ENCODE data around the gene PINLYP.

PINLYP gene

GRCh38 chr19:43605875-43606568, 30.4 kb downstream of the PINLYP start:
- DNase-seq (ENCODE audit: low read depth in 2 of 2), result no peak

DNA sequence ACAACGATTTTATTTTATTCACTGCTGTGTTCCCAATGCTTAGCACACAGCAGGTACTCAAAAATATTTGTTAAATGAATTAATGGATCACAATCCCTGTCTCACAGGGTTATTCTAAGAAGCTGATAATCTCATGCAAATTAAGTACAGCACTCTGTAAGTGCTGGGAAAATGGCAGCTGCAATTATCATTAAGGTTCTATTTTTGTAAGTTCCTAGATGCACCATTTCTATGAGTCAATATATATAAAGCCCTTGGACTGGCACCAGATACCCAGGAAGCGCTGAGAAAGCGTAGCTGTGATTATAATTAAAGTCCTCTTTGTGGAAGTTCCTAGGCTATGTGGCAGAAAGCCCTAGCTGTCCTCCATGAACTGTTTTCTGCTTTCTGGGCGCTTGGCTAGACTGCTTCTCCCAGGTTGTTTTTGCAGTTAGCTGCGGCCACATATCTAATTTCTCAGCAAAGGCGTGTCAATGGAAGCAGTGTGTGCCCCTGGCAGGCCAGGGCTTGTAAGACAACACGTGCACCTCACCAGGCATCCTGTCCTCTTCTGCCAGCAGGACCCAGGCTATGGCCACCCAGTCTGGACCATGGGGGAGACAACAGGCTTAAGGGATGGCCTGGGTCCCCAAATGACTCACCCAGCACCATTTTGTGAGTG, 31.1 kb downstream of the PINLYP start:
- no peak for DNase-seq (ENCODE audit: low read depth in 2 of 2)

DNA sequence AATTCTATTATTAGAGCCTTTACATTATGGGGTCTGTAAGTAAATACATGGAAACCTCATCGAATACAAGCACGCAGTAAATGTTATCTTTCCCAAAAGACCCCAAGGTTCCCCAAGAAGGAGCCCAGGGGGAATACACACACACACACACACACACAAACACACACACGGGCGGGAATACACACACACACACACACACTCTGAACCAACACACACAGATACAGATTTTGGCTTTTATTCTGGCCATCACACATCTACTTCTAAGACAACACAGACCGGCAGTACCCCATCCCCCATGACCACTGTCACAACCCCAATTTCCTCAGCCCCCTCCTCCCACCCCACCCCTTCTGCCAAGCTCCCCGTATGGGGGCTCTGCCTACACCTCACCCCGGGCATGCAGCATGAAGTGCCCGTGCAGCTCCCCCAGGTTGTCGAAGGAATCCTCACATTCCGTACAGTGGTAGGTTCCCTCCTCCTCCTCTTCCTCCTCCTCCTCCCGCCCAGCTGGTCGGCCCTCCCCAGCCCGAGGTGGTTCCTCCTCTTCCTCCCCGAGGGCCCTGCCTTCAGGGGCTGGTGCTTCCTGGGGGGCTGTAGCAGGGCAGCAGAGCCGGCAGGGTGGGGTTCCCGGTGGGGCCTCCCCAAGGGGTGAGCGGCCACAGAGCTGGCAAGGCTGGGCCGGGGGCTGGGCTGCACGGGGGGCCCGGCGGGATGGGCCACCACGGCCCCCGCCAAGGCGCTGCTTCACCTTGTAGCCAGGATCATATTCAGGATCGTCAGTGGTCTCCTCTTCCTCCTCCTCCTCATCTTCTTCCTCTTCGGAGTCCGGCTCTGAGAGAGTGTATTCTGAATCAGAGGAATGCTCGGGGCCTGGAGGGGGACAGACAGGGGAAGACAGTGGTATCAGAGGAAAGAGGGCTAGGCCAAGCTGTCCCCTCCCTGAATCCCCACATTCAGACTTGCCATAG, 31.9 kb downstream of the PINLYP start:
- no peak for DNase-seq (ENCODE audit: low read depth in 2 of 2)

- no peak for DNase-seq (ENCODE audit: low read depth in 2 of 2)
Measured at GRCh38 chr19:43609872-43610271, 34.3 kb downstream of the PINLYP start.

DNA sequence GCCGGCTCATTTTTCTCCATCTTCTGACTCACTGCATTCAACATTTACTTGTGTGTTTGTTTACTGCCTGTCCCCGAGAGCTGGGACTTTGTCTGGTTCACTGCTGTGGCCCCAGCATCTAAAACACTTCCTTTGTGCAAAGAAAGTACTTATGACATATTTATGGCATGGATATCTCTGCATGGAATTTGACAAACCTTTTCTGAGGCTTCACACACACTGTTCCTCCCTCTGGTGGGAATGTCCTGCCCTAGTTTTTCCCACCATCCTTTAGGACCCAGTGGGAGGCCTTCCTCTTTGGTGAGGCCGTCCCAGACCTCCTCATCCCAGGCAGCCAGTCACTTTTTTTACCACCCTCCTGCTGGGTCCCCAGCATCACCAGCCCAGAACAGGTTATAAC, 34.9 kb downstream of the PINLYP start:
- DNase-seq (ENCODE audit: low read depth in 2 of 2), result no peak

DNA sequence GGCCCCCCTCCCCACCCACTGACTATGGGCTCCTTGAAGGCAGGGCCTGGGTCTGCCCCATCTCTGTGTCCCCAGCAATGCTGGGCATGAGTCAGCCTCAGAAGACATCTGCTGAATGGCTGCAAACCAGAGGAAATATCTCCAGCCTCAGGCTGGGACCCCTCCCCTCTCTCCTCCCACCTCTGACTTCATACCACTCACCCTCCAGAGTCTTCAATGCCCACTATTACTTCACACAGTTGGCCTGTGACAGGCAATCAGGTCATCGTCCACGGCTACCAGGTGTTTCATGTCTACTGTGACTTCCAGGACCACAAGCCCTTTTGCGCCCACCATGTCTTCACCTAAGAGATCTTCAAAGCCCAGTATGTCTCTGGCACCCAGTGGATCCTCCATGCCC, 36.2 kb downstream of the PINLYP start, which contains the start of gene SRRM5:
TSS of gene SRRM5 (plus strand) at position 301 of the 400 bp plus-strand sequence. CDS start at position 335, 34 bp downstream.
- DNase-seq (ENCODE audit: low read depth in 2 of 2), result no peak

GRCh38 chr19:43612374-43612773, 36.8 kb downstream of the PINLYP start:
- DNase-seq (ENCODE audit: low read depth in 2 of 2), result no peak

DNA sequence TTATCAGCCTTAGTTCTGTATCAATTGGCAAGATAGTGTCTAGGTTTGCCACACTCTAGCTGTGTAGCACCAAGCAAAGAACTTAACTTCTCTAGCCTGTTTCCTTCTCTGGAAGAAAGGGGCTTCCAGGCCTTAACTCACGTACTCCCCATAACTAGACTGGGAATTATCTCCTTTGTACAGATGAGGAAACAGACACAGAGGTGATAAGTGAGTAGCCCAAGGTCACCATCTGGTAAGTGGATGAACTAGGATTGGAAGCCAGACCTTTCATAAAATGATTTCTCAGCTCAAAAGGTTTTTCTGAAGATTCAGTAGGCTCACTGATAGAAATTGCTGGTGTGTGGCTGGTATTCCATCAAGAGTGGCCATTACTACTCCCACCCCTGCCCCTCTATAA, 40.7 kb downstream of the PINLYP start:
- no peak for DNase-seq (ENCODE audit: low read depth in 2 of 2)

- DNase-seq (ENCODE audit: low read depth in 2 of 2), result no peak
Measured at GRCh38 chr19:43616954-43617353, 41.4 kb downstream of the PINLYP start.

- peak; percentile 30 to 44 for DNase-seq (ENCODE audit: low read depth in 2 of 2)
Measured at GRCh38 chr19:43618921-43619261, 43.3 kb downstream of the PINLYP start.

- DNase-seq (ENCODE audit: low read depth in 2 of 2), result peak; percentile 75 to 85
Measured at GRCh38 chr19:43619262-43620060, 43.9 kb downstream of the PINLYP start, which contains the start of gene ZNF428. ZNF428 (minus strand) TSS chr19:43619629; CDS start chr19:43614304, 5,325 bp downstream.

- DNase-seq (ENCODE audit: low read depth in 2 of 2), result peak in 1 of 2 experiments; percentile 79
Measured at GRCh38 chr19:43620061-43621001, 44.7 kb downstream of the PINLYP start.

GRCh38 chr19:43622070-43622469, 46.5 kb downstream of the PINLYP start:
- no peak for DNase-seq (ENCODE audit: low read depth in 2 of 2)

DNA sequence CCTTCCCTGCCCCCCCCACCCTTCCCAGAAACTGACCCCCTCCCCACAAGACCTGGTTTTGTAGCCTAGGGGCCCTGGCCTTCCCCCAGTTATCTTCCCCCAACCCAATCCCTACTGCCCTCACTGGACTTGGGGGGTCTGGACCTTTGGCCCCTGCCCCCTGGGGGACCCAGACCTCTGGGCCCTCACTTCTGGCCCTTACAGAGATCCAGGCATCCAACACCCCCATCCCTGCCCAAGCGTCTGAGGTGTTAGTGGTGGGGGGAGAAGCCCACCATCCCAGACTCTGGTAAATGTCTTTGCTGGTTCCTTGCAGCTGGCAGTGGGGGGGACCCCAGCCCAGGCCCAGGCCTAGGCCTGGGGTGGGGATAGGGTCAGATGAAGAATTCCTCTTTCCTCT, 47.4 kb downstream of the PINLYP start:
- DNase-seq (ENCODE audit: low read depth in 2 of 2), result no peak

DNA sequence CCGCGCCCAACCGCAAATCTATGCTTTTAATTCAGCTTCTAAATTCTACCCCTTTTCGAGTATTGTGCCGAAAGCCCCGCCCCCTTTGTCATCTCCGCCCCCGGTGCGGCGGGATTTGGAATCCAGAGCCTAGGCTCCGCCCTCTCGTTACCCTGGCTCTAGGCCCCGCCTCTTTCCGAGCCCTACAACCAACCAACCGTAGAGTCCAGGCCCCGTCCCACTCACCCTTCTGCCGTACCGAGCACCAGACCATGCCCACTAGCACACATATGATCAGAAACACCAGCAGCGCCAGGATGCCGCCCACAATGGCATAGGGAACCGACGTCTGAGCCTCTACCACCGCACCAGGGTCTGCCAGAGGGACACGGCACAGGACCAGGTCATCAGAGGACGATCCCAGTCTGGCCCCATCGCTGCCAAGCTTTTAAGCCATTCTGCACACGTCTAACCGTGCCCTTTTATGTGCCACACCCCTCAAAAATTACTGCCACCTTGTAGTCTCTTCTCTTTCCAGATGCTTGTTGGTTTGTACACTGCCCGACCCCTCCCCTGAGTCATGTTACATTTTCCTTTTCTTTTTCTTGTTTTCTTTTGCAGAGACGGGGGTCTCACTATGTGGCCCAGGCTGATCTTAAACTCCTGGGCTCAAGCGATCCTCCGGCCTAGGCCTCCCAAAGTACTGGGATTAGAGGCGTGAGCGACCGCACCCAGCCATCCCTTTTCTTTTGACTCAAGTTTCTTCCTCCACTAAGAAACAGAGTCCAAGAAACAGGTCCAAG, 48.5 kb downstream of the PINLYP start:
- no peak for DNase-seq (ENCODE audit: low read depth in 2 of 2)

GRCh38 chr19:43624933-43625332, 49.3 kb downstream of the PINLYP start:
- peak; percentile 65 to 86 for DNase-seq (ENCODE audit: low read depth in 2 of 2)

DNA sequence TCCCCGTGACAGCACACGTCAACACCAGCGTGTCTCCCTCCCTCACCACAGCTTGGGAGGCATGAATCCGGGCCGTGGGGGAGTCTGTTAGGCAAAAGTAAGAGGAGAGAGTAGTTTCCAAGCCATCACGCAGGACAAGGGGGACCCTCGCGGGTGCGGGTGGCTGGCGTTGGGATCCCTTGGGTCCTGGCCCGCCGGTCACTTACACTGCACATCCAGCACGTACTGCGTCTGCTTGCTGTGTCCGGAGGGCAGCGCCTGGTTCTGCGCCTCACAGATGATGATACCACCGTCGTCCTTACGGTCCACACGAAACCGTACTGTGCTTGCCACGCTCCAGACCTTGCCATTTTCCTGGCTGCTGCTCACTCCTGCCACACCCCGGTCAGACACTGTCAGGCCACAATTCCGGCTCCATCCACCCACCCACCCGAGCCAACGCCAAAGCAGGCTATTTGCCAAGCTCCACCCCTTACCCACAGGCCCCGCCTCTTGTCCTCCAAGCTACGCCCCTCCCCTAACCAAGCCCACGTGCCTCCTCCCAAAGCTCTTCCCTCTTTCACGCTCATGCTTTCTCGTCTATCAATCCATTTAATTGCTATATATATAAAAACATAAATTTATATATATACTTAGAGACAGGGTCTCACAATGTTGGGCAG, 50.4 kb downstream of the PINLYP start:
- no peak for DNase-seq (ENCODE audit: low read depth in 2 of 2)

DNA sequence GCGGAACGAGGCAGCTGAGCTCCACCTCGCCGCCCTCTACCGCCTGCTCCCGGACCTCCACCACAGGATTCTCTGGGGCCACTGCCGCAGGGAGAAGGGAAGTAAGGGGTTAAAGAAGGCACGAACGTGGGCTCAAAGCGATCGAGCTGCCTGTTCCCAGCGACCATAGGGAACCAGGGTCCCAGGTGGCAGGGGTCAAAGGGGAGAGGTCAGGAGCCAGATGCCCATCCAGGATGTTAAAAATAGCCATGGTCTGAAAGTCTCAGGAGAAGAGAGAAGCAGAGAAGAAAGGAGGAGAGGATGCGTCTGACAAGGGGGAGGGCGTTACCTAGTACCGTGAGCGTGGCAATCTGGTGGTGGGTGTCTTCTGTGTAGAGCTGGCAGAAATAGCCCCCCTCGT, 51.2 kb downstream of the PINLYP start:
- no peak for DNase-seq (ENCODE audit: low read depth in 2 of 2)
